NCI-H526 (cell line): ENCODE data around the gene MPIG6B.
A peak's percentile ranks its signal among the peaks of the same experiment; 100 is the strongest.
"Not testable (repeated sequence)": the region's sequence is repeated elsewhere in the genome, so short reads cannot be mapped to it uniquely, and the experiment has no call there.

Experiments
- DNase-seq, 2 experiments: peaks; one replicate each; lab custom pipeline; 2025; lab: John Stamatoyannopoulos, UW

The MPIG6B gene

DNA sequence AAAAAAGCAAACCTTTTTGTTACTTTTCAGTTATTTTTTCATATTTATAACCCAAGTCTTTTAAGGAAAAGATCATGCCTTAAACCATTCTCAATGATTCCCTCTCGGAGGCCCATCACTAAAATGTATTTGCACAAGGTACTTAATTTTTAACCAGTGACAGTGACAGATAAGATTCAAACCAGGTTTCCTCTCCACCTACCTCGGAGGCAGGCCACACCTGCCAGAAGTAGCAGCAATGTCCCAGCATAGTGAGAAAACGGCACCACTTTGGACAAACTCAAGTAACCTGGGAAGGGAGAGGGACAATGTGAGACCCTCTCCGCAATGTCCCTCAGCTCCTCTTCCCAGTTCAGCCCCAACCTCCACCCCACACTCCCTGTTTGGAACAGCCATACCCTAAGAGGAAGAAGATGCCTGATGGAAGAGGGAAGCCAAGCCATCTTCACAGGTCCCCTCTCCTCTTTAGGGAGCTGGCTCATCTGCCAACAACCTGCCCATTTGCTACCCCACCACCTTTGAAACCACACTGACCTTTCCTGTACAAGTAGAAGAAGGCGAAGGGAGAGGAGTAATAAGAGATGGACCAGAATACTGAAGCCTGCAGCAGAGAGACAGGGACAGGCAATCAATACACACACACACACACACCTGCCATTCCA lies 22.3 kb upstream of the MPIG6B start:
- no peak for DNase-seq

DNA sequence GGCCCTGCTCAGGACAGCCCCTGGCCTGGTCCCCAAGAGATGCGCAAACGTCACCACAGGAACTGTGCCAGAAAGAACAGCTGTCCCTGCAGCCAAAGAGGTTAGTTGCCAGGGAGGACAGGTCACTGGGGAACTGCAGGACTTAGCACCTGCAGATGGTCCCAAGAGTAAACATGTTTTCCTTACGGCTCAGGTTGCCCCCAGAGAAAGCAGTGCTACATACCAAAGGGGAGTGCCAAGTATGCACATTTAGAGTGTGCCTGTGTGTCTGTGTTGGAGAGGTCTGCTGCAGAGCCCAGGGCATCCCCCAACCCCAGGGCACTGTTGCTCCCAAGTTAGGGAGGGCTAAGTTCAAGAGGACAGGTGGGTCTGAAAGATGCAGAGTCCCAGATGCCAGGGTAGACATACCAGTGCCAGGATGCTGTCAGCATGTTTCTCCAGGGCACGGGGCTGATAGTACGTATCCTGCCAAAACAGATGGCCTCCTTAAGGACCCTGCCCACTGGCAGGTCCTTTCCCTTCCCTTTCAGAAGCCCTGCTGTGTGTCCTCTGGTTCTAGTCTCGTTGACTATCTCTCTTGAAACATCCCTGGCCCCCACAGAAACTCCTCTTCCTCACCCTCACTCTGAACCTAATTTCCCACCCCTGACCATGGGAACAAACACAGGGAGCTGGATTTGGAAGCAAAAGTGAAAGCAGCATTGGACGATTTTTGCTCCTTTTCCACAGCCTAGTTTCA lies 21.3 kb upstream of the MPIG6B start:
- DNase-seq, result no peak

DNA sequence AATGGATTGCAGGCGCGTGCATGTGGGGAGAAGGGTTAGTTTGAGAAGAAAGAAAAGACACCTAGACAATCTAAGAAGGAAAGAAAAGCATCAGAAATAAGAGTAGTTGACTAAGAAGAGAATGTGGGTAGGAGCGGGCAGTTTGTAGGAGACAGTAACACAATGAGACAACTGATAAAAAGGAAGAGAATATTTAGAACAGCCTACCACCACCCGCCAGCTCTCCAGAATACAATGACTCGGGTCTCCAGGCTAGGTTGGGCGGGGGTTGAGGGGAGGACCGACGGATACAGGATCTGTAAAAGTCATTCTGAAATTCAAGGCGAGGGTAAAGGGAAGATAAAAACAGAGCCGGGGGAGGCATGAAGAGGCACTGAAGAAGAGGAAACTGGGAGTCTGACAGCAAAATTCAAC lies 20.8 kb upstream of the MPIG6B start:
- DNase-seq, result no peak

DNA sequence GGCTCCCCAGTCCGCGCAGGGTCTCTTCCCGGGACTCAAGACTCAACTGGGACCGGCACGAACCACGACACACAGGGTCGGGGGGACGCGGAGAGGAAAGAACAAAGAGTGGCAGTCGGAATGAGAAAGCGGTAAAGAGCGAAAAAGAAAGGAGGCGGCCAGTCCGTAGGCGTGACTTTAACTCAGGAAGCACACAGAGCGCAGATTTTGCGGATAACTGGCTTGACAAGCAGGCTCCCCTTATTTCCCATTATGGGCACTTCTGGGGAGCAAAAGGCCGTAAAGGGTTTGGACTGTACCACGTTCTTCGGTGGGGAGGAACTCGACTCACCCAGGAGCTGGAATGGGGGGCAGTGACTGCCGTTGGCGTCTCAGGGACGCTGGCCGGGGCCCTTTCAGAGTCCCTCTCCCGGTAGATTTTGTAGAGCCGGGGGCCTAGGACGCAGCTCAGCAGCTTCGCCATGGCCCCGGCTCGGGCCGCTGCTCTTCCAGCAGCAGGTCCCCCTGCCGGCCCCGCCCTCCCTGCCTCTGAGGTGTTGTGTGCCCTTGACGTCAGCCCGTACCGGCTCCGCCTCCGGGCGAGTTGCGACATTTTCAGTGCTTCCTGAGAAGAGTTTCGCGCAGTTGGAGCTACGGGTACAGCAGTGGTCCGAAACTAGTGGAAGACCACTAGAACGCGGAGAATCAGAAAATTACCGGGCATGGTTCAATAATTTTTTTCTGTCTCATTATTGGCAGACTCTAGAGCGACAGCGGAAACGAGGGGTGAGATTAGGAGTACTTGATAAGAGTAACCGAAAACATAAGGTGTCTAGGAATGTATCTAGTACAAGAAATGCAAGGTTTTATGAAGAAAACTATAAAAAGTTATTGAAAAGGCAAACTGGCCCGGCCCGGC lies 20.1 kb upstream of the MPIG6B start, which contains the start of gene ABHD16A:
Gene ABHD16A (minus strand): TSS at position 506 of the 898 bp plus-strand sequence. CDS start 43 bp downstream, at position 463.
- DNase-seq, result peak; percentile 92 to 97

DNA sequence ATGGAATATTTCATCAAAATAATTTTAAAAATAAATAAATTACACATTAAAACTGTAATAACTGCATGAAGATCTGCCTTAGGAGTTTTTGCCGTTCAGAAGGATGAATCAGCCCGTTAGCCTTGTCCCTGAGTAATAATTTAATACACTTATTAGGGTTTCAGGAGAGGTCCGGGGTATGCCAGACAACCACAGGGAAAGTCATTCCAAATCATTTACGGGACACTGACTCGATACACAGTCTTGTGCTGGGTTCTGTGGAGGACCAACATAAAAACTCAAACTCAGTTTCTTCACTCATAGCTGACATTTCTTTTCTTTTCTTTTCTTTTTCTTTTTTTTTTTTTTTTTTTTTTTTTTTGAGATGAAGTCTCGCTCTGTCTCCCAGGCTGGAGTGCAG lies 17.2 kb upstream of the MPIG6B start:
- DNase-seq, result no peak

DNA sequence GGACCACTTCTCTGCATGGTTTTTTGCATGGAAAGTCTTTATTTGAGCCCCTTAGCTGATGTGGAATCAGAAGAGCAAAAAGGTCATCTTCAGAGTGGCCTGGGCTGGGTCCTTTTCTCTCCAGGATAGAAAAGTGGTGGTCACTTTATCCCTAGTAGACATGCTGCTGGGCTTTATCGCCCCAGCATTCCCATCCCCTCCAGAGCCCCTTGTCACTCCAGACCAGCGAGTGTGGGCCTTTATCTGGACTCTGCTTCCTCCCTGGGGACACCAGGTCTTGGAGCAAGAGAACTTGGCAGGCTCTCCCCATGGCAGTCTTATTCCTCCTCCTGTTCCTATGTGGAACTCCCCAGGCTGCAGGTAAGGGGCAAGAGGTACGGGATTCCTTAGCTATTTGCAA lies 16.6 kb upstream of the MPIG6B start, which contains the start of gene LY6G6F:
Gene LY6G6F (plus strand): TSS at position 268 of the 400 bp plus-strand sequence. CDS start 41 bp downstream, at position 309.
- DNase-seq, result no peak

DNA sequence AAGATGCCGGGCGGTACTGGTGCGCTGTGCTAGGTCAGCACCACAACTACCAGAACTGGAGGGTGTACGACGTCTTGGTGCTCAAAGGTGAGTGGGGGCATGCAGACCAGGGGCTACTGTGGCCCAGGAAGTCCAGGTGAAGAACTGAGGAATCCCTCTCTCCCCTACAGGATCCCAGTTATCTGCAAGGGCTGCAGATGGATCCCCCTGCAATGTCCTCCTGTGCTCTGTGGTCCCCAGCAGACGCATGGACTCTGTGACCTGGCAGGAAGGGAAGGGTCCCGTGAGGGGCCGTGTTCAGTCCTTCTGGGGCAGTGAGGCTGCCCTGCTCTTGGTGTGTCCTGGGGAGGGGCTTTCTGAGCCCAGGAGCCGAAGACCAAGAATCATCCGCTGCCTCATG lies 15.5 kb upstream of the MPIG6B start:
- DNase-seq, result no peak

DNA sequence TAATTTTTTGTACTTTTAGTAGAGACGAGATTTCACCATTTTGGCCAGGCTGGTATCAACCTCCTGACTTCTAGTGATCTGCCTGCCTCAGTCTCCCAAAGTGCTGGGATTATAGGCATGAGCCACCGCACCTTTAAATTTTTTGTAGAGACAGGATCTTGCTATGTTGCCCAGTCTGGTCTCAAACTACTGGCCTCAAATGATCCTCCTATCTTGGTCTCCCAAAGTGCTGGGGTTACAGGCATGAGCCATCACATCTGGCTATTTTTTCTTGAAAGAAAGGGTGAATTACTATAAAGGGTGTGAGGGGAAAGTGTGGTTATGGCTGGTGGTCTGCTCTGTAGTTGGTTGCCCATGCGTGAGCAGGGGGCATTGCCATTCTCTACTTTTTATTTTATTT lies 14.9 kb upstream of the MPIG6B start:
- no peak for DNase-seq

DNA sequence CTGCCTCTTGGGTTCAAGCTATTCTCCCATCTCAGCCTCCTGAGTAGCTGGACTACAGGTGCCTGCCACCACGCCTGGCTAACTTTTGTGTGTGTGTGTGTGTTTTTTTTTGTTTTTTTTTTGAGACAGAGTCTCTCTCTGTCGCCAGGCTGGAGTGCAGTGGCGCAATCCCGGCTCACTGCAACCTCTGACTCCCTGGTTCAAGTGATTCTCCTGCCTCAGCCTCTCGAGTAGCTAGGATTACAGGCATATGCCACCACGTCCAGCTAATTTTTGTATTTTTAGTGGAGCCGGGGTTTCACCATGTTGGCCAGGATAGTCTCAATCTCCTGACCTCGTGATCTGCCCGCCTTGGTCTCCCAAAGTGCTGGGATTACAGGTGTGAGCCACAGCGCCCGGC lies 14.0 kb upstream of the MPIG6B start:
- DNase-seq, result not testable (repeated sequence)

DNA sequence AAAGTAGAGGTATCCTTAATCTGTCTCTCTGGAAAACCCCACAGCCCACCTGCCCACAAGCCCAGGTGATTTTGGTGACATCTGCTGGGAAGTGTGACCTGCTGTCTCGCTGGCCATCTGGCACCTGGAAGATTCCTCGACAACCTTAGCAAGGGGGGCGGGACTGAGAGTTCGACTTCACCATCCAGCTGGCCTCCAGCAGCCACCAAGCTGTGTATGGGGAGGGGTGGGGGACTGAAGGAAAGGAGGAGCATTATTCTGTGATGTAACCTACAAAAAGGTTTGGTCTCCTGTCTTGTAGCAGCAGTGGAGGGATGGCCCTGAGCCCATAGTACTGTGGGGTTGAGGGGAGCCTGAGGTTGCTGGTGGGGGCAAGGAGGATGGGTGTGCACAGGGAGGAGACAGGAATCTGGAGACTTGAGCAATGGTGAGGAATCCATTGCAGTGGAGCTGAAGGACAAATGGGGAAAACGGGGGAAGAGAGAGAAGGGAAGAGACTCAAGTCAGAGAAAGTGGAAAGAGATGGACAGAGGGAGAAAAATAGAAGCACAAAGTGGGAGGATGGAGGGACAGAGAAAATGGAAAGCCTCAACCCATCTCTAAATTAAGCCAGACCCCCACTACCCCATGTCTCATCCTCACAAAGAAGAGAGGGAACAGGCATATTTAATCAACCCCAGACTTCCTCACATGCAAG lies 12.5 kb upstream of the MPIG6B start:
- DNase-seq, result no peak

DNA sequence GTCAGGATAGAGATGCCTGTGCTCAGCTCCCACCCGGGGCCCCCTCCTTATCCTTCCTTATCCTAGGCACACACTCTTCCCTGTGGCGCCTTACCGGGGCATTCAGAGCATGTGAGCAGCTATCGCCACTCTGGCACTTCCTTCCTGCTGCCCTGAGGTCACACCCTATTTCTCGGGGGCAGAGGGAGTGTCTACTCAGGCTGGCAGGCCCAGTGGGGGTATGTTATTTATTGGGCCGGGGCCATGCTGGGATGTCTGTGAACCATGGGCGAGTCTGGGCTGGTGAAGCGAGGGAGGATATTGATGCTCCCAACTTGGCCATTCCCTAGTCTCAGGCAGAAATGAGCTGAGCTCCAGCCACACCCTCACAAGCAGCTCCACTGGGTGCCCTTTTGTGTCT lies 11.9 kb upstream of the MPIG6B start:
- DNase-seq, result no peak

DNA sequence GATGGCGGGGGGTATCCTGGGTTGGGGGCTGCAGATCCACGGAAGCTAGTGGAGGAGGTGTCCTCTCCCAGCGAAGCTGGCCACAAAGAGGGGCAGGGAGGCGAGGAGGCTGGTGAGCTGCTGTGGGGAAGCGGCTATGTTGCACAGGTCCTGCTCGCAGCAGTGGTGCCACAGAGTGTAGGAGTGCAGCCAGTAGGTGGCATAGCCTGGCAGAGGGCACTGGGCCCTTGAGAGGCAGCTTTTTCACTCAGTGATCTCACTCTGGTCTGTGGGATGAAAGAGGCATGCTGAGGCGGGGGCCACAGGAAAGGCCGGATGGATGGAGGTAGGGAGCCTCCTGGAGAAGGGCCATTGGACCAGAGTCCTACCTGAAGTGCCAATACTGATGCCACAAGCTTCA lies 10.9 kb upstream of the MPIG6B start:
- DNase-seq, result no peak

DNA sequence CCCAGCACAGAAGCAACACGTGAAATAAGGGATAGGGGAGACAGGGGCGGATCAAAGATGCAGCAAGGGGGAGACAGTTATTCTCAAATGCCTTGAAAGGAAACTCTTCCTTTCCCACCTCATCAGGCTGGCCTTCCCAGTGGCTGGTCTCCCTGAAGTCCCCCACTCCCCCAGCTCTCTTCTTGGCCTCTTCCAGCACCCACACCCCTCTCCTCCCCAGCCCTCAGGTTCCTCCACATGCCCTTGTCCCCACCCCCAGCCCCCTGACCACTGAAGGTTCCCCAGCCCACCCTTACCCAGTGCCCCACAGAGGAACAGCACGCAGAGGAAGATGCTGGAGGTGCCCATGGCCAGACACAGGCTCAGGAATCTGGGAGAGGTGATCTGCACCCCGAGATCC lies 9.7 kb upstream of the MPIG6B start:
- no peak for DNase-seq

DNA sequence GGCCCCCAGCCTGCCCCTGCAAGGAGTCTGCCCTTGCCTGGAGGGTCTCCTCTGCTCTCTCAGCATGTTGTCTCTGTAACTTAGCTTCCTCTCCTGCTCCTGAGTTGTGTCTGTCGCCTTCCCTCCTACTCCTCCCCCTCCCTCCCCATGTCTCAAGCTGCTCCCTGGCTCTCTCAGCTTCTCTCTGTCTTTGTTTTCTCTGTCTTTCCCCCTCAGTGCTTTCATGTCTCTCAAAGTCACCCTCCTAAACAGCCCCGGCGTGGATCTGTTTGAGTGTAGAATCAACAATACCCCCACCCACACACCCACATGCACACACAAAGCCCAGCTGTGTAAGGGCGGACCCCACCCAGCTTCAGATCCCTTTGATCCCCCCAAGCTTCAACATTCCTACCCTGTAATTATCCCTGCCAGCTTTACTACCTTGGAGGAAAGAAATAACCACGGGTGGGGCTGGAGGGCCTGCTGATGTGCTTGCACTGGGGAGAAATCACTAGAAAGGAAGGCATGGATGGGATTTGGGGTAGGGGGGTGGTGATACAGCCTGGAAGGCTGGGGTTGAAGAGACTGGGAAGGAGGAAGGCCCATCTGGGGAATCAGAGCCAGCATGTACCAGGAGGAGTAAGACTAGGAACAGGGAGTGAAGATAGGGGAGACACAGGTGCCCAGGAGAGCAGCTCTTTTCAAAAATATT lies 9.0 kb upstream of the MPIG6B start:
- no peak for DNase-seq

DNA sequence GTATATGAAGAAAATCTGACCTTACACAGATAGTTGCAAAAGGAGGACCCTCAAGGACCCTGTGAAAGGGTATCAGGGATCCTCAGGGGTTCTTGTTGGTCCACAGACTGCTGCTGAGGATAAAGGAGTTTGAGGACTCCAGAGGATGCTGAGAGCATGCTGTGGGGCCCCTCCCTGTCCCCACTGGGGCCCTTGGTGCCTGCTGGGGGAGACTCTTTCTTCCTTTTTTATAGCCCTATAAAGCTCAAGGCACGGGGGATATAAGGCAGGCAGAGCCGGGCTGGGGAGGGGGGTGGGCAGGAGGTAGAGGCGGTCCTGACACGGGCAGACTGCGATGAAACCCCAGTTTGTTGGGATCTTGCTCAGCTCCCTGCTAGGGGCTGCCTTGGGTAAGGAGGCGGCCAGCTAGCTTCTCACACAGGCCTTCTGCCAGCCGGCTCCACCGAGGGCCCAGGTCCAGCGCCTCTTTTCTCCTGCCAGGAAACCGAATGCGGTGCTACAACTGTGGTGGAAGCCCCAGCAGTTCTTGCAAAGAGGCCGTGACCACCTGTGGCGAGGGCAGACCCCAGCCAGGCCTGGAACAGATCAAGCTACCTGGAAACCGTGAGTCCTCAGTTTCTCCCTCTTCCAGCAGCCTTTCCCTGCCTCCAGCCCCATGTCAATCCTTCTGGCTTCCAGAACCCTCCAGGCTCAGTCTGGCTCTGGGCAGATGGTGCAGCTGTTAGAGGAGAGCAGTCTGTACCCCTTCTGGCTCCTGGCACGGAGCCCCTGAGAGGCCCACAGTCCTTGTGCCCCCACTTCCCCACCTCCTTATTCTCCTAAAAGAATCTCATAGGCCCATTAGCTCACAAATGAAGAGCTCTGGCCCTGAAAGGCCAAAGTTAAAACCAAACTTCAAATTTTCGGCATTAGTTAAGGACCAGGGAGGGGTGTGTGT lies 7.9 kb upstream of the MPIG6B start, which contains the start of gene LY6G6D:
Gene LY6G6D (plus strand): TSS at position 327 of the 937 bp plus-strand sequence. CDS start 8 bp downstream, at position 335.
- DNase-seq, result no peak

DNA sequence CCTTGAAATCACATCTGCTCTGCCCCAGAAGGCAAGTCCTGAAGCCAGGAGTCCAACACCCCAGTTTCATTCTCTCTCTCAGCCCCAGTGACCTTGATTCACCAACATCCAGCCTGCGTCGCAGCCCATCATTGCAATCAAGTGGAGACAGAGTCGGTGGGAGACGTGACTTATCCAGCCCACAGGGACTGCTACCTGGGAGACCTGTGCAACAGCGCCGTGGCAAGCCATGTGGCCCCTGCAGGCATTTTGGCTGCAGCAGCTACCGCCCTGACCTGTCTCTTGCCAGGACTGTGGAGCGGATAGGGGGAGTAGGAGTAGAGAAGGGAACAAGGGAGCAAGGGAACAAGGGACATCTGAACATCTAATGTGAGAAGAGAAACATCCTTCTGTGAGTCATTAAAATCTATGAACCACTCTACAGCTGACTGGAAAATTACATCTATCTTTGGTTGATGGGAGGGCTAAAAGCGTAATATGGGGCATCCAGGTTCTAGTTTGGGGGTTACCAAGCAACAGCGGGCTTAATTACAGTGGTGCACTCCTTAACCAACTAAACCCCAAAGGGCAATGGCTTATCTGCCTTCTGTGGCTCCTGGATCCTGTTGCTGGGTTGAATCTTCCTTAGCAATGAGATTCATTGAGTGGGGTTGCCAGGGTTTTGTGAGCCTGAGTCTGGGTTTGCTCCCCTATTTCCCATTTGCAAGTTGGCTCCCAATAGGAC lies 5.5 kb upstream of the MPIG6B start:
- DNase-seq, result peak in 1 of 2 experiments; percentile 29

DNA sequence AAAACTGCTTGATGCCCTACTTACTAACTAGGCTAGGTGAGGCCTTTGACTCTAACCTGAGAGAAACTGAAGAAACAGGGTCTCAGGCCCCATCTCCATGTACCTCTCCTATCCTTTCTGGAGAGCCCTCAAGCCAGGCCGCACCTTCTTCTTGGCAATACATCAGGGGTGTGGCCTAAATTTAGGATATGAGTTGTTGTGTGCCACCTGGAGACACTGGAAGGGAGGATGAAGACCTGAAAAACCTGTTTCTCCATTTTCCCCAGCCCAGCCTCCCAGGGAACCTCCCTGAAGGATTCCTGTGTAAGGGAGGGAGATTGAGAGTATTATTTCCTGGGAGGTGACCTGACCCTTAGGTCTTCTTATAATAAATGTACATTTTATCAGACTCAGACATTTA lies 4.9 kb upstream of the MPIG6B start:
- DNase-seq, result peak; percentile 33 to 75

DNA sequence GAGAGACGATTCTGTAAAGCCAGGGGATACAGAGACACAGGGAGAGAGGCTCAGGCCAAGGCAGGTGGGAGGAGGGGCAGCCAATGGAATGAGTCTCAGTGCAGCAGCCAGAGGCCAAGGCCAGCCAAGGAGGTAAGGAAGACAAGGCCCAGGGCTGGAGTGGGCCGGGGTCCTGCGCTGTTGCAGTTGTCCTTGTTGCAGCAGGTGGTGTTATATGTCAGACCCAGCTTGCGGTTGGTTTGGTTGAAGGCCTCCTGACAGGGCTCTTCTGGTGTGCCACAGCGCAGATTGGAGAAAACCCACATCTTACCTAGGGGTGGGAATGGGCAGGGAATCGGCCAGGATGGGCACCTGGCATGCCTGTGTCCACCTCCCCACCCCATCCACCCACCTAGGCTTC lies 4.2 kb upstream of the MPIG6B start:
- no peak for DNase-seq

DNA sequence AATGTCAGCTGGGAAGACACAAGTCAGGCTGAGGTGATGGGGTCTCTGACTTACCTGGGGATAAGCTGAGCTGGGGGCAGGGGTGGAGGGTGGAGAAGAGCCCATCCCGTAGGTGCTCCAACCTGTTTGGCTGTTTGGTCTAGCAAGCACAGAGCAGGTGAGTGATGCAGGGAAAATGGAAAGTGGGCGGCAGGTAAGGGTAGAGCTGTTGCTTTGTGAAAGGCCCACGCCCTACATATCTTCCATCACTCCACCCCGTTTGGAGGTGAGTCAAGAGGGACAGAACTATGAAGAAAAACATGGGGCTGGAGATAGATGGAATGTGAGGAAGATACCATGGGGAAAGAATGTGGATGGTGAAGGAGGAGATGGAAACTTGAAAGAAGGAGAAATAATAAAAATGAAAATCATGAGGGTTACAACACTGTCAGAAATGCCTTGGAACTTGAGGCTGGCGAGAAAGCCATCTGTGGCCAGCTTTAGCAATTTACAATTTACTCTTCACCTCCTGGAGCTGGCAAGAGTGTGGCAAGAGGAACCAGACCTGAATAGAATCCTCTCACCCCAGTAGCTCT lies 2.9 kb upstream of the MPIG6B start:
- DNase-seq, result no peak
